Hypothalamus (tissue), 51 donors: ENCODE data around the gene ERICH6.

Experiments
- DNase-seq, 51 donors: peaks; one replicate each; lab custom pipeline; 2025; lab: John Stamatoyannopoulos, UW

Gene ERICH6

DNA sequence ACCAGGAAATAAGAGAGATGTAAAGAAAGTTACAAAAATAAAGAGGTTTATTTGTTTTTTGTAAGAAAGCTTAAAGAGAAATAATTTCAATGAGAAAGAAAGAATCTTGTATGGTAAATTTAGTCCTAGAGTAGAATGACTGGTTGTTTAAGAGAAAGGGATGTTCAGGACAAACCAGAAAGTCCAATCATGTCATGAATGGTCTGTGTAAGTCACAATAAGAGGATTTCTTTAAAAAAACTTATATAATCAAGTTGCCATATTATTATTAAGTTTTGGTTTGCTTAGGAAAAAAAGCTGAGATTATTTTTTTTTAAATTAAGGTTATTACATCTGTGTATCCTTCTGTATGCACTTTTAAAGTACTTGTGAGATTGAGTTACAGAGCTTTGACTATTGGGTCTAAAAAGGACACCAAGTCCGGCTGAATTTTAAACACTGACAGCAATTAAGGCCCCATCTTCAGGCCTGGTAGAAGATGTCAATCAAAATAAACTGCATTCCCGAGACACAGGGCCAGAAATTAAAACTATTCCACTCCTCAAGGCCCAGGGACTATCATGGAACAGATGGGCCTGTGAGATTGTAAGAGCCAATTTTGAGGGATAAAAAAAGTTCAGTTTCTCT is 12.2 kb downstream of the ERICH6 start:
- no peak for DNase-seq

DNA sequence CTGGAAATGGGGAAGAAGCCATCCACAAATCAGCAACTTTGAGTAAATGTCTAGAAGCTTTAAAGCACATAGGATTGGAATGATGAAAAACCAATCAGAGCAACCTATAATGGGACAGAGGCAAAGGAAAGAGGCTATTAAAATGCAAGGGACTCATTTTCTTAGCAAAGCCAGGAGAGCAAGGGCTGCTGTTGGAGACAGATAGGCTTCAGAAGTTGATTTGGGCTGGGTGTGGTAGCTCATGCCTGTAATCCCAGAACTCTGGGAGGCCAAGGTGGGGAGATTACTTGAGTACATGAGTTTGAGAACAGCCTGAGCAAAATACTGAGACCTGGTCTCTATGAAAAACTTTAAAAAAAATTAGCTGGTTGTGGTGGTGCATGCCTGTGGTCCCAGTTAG is 16.1 kb downstream of the ERICH6 start:
- no peak for DNase-seq

DNA sequence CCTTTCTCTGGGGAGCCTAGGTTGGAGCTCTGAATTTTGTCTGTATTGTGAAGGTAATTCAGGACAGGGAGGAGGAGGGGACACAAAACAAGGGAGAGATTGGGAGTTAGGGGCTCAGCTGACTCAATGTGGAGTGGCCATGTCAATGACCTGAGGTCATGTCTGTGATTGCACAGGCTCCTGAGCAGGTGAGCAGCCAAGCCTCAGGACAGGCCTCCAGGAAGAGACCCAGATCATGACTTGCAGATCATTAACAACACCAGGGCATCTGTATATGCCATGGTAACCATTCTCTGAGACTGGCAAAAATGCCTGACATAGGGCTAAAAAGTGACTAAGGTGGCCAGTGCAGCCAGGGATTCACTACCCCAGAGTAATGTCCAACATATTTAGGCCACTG is 20.9 kb downstream of the ERICH6 start:
- DNase-seq = no peak

DNA sequence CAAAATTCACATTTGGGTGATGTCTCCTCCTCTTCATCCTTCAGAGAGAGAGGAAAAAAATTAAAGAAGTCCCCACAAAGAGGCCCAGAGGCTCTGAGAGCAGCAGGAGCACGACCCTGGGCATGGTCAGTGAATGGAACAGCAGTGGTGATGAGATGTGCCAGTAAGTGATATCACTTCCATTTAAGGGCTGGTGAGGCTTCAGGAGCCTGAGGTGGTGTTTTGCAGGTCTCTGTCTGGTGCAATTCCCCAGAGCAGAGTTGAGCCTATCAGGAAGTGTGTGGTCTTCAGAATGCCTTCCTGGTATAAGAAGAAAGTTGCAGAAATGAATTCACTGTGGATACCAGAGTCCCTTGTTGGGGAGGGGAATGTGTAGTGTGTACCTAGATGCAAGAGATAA is 21.4 kb downstream of the ERICH6 start:
- no peak for DNase-seq

DNA sequence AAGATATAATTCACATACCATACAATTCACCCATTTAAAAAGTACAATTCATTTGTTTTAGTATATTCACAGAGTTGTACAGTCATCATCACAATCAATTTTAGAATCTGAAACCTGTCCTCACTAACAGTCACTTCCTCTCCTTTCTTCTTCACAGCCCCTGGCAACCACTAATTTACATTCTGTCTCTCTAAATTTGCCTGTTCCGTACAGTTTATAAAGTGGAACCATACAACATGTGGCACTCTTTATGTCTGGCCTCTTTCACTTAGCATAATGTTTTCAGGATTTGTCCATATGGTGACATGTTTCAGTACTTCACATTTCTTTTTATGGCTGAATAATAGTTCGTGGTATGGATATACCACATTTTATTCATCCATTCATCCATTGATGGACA is 22.7 kb downstream of the ERICH6 start:
- DNase-seq = no peak

DNA sequence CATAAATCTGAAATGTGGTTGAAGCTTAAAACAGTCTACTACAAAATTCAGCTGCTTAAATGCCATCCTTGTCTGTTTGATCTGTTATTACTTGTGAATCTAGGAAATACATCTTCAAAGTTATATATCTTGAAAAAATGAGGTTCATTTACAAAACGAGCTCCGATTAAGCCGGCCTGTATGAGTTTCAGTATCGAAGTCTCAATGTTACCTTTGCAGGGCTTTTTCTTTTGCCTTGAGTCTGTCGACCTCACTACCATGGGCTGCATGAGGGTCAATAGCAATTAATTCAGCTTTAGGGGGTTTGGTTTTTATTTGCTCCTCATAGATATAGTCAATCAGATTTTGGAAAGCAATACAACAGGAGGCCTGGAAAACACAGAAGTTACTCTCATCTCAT is 23.2 kb downstream of the ERICH6 start:
- no peak for DNase-seq

DNA sequence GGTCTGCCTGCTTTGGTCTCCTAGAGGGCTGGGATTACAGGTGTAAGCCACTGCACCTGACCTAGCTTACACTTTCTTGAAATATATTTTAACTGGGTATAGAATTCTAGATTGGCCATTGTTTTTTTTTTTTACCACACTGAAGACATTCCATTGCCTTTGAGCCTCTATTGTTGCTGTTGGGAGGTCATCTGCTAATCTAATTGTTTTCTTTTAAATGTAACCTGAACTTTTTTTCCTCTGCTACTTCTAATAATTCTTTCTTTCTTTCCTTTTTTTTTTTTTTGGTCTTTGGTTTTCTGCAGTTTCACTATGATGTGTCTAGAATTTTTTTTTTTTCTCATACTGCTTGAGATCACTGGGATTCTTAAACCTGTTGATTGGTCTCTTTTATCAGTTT is 28.1 kb downstream of the ERICH6 start:
- DNase-seq = no peak

DNA sequence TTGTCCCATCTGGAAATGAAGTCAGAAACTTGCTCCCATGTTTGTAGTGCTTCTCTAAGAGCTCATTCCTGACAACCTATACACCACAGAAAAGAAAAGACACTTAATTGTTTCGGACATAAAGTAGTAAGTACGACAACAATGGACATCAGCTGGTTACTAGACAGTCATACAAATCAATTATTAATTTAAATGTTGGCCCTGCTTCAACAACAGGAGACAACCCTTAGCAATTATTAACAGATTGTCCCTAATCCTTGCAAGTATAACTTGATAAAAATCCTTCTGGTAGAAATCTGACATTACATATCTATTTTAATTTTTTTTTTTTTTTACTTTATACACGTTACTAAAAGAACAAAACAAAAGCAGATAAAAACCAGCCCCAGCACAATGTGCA is 29.8 kb downstream of the ERICH6 start:
- DNase-seq = no peak

DNA sequence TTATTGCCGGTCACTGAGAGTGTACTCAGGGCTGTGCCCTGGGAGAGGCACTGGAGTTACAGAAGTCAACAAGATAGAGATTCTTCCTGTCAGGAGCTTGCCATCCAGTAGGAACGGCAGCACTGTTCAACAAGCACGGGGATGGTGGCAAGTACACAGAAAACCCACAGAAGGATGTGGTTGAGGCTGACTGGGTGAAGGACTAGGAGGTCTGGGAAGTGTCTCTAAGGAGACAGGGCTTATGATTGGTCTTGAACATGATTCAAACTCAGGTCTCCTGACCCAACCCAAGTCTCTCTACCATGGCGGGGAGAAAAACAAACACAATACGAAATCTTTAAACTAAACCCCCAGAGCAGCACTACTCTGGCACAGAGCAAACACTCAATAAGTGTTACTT is 37.6 kb downstream of the ERICH6 start:
- DNase-seq = no peak

DNA sequence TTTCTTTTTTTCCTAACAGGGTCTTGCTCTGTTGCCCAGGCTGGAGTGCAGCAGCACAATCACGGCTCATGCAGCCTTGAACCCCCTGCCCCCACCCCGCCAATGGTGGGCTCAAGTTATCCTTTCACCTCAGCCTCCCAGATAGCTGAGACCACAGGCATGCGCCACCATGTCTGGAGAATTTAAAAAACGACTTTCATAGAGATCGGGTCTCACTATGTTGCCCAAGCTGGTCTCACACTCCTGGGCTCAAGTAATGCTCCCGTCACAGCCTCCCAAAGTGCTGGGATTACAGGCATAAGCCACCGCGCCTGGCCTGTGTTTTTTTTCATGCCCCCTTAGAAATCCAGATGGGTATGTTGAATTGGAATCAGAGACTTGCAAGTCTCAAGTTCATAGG is 40.3 kb downstream of the ERICH6 start:
- no peak for DNase-seq

DNA sequence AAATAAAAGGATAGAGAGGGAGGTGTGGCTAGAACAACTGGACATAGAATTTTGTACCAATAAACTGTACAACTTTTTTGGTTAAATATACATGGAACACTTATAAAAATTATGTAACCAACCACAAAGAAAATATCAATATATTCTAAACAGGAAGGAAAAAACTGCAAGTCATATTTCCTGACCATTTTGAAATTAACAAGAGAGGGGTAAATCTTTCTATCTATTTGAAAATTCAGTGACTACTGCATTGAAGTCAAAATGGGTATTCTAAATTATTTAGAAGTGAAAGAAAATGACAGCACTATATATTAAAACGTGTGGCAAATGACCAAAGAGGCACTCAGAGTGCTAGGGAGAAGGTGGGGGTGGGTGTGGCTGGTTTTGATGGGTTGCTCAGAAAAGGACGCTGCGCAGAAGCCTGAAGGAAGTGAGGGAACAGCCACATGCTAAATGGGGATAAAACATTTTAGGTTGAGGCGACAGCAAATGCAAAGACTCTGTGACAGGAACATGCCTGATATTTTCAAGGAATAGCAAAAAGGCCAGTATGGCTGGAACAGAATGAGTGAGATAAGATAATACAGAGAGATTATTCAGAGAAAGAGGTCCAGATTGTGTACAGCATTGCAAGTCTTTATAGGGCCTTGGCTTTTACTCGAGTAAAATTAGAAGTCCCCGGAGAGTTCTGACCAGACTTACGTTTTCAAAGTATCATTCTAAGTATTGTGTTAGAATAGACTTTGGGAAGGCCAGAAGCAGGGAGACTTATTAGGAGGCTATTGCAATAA is 41.1 kb downstream of the ERICH6 start:
- no peak for DNase-seq

DNA sequence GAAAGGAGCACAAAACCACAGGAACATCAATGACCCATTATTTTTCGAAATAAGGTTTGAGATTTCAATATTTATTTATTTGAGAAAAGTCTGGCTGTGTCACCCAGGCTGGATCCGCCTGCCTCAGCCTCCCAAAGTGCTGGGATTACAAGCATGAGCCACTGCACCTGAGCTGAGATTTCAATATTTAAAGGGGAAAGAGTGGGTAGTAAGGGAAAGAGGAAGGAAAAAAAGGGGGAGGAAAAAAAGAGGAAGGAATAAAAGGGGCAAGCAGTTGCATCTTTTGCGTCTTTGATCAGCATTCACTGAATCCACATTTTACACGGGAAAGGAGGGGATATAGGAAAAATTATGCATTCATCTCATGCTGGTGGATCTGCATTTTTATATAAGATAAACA is 47.4 kb downstream of the ERICH6 start:
- DNase-seq = no peak

DNA sequence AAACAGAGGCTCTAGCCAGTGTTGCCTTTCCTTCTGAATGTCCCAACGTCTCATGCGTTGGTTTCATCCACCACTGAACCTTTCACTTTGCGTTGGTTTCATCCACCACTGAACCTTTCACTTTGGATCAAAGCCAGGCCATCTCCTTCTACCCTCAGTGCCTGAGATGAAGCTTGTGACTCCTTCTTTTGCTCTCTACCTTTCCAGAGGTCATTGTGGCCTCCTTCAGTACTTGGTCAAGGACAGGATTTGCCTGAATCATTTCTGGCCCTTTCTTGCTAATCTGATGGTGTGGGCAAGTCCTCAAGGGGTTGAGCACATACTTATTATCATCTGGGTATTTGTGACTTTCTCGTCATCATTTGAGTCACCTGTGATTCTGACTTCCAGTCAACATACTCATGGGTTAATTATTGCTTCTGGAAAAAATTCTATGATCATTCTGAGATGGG is 50.6 kb downstream of the ERICH6 start:
- no peak for DNase-seq

DNA sequence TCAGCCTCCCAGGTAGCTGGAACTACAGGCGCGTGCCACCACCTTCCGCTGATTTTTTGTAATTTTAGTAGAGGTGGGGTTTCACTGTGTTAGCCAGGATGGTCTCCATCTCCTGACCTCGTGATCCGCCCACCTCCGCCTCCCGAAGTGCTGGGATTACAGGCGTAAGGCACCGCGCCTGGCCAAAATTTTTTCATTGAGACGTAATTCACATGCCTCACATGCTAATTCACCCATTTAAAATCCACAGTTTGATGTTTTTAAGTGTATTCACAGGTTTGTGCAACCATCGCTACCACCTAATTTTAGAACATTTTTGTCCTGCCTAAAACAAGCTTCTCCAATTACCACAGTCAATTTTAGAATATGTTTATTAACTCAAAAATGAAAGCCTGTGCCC is 63.5 kb downstream of the ERICH6 start:
- DNase-seq = no peak

DNA sequence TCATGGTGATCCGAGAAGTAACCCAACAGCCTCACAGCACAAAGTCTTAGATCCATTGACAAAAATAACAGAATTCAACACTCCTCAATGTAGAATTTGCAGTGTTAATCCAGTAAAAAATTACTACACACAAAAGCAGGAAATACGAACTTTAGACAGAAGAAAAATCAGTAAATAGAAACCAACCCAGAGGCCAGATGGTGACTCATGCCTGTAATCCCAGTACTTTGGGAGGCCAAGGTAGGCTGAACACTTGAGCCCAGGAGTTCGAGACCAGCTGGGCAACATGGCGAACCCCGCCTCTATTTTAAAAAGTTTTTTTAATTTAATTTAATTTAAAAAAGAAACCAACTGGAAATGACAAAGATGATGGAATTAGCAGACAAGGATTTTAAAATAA is 64.5 kb downstream of the ERICH6 start:
- DNase-seq = no peak

DNA sequence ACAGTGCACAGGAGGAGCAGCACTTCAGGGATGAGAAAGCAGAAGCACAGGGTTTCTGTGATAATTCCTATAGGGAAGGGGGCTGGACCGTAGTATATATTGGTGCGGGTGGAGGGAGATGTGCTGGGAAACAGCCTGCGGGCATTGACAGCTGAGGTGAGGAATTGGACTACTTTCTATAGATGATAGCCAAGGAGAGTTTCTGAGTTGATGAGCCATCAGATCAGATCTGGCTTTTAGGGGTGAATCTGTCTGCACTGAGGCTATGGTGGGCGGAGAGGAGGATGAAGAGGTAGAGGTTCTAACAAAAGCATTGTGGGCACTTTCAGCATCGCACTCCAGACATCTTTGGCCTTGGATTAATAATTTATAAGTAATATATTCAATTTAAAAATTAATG is 67.5 kb downstream of the ERICH6 start:
- DNase-seq = no peak

DNA sequence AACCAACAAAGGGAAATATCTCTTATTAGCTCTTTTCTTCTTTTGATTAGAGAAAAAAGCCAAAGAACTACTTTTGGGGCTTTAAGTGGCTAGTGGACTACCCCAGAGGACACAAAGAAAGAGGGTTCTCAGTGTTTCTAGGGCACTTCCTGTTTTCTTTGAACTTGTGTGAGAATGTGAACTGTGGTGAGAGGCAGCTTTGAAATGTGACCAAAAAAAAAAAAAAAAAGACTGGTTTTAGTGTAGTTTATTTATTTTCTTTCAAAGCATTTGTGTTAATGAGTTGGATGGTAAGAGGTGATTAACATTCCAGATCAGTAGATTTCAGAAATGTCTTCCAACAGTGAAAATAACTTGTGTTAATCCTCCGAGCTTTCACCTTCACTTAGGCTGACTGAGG is 68.2 kb downstream of the ERICH6 start:
- no peak for DNase-seq

DNA sequence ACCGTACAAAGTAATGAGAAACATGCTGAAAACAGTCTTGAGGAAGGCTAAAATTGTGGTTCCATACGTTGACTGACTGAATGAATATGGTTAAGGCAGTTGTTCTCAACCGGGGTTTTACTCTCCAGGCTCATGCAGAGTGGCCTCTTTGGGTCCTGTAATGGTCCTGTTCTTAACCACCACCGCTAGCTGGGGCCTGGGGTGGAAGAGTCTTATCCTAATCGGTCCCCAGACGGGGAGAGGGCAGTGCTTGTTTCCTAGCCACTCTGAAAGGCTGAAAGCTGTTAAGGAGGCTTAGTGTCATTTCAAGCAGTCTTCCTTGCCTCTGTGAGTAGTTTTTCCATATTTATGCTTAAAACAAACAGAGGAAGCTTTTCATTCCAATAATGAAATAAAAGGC is 68.6 kb downstream of the ERICH6 start:
- DNase-seq = no peak

DNA sequence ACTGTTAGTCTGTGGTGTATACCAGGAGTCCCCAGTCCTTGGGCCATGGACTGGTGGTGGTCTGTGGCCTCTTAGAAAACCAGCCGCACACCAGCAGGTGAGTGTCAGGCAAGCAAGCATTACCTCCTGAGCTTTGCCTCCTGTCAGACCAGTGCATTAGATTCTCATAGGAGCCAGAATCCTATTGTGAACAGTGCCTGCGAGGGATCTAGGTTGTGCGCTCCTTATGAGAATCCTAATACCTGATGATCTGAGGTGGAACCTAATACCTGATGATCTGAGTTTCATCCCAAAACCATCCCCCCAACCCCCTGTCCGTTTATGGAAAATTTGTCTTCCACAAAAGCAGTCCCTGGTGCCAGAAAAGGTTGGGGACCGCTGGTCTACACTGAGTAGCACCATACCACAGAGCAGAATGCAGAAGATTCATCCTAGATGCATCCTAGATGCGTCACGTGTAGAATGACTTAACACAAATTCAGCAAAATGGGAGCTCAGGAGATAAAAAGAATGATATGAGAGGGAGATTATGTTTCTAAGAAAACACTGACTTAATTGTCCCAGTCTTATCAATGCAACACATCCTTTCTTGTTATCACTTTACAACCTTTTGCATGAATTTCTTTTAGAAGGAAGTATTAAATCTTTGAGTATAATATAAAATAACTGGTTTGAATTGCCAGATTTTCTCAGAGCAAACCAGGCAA is 72.1 kb downstream of the ERICH6 start:
- no peak for DNase-seq

DNA sequence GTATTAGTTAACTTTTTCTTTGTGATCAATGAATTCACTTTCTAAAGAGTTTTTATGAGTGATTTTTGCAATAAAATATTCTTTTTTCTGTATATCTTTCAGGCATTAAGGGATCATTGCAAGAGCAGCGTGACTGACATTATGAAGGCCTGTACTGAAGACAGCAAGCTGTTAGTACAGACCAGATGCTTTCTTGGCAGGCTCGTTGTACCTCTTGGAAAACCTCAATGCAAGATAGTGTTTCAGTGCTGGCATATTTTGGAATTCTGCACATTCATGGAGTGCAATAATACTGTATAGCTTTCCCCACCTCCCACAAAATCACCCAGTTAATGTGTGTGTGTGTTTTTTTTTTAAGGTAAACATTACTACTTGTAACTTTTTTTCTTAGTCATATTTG is 76.2 kb downstream of the ERICH6 start:
- DNase-seq = no peak

DNA sequence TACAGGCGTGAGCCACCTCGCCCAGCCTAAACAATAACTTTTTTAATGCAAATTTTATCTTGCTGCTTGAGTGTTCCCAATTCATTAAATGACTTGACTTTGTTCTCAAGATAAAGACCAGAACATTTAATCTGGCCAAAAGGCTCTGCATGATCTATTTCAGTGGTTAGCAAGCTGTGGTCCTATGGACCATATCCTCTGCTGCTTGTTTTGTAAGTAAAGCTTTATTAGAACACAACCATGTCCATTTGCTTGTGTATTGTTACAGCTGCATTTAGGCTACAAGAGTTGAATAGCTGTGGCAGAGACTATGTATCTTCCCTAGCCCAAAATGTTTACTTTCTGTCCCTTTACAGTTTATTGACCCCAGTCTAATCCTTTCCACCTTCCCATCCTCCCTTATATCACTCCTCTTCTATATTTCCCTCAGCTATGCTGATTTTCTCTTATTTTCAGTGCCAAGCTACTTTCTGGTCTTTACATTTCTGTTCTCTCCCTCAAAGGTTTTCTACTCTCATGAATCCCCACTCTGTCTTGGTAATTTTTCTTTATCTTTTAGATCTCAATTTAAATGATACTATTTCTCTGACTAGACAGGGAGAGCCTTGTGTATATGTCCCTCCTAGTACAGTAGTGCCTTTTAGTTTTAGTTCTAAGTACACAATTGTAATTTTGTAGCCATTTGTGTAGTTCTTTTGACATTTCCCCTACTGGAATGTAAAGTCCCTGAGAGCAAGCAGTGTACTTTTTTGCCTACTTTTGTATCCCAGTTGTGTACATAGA is 77.4 kb downstream of the ERICH6 start:
- DNase-seq = no peak
